GM21447 (cell line): ENCODE results near the gene LRRC4B.

ENCODE experiments used
- ATAC-seq: cut with Tn5 transposase; IDR thresholded peaks from one replicate; pipeline ENCODE4 v1.9.1; 2021; ENCODE audit not compliant: unreplicated experiment

LRRC4B gene

GRCh38 chr19:50467566-50467965 lies 100.7 kb downstream of the LRRC4B start:
- no peak for ATAC-seq
